ENCODE results near the gene KLF5. TPM values are rescaled to one million over a fixed set of nuclear protein-coding genes. Genes with fewer than 3 reads are reported as not detected.
A peak's percentile ranks its signal among the peaks of the same experiment; 100 is the strongest.

KLF5 gene
- polyA plus RNA-seq, 1 experiment, result 11.2 TPM

- Histone ChIP-seq H3K9me3 (ENCODE audit: control insufficient read depth, insufficient read depth, low read length) (no peaks in the 10 kb centered on the region), H3K27me3 (ENCODE audit: control insufficient read depth, insufficient read depth, low read length) (no peaks in the 10 kb centered on the region), H3K27ac (ENCODE audit: low read depth, low read length) (no peak overlapping the region), H3K4me3 (ENCODE audit: low read depth, low read length) (no peak overlapping the region)
- CTCF ChIA-PET, result interaction anchor here (1.4 kb wide), 1 partner anchor 17 kb away, joined by 4 read pairs; no protein-coding TSS in a partner anchor
- no peak for DNase-seq (ENCODE audit: low read depth, low spot score)
- POLR2A ChIA-PET, result interaction anchor here (0.6 kb wide), 1 partner anchor 9 kb away, joined by 3 read pairs; no protein-coding TSS in a partner anchor
- no peak for TF ChIP-seq CTCF (IDR thresholded peaks at IDR 0.05; ENCODE audit: low read depth, low read length)
These were observed 14.2 kb downstream of the KLF5 start for GRCh38 chr13:73073050-73073449.

GRCh38 chr13:73074014-73074413, 15.2 kb downstream of the KLF5 start:
- Histone ChIP-seq H3K27me3 (ENCODE audit: control insufficient read depth, insufficient read depth, low read length) (no peaks in the 10 kb centered on the region), H3K27ac (ENCODE audit: low read depth, low read length) (no peak overlapping the region), H3K4me3 (ENCODE audit: low read depth, low read length) (no peak overlapping the region), H3K9me3 (ENCODE audit: control insufficient read depth, insufficient read depth, low read length) (no peaks in the 10 kb centered on the region)
- no peak for DNase-seq (ENCODE audit: low read depth, low spot score)
- POLR2A ChIA-PET, result no interaction called here
- CTCF ChIA-PET, result no interaction called here
- no peak for TF ChIP-seq CTCF (IDR thresholded peaks at IDR 0.05; ENCODE audit: low read depth, low read length)

- Histone ChIP-seq H3K27ac (ENCODE audit: low read depth, low read length) (no peak overlapping the region), H3K27me3 (ENCODE audit: control insufficient read depth, insufficient read depth, low read length) (no peaks in the 10 kb centered on the region), H3K9me3 (ENCODE audit: control insufficient read depth, insufficient read depth, low read length) (no peaks in the 10 kb centered on the region), H3K4me3 (ENCODE audit: low read depth, low read length) (no peak overlapping the region)
- ChIA-PET CTCF (interaction anchor here (0.5 kb wide), 1 partner anchor 79 kb away, joined by 3 read pairs; no protein-coding TSS in a partner anchor), POLR2A (interaction anchor here (1.1 to 1.4 kb wide), 2 partner anchors 14 to 16 kb away, joined by 4 to 6 read pairs; partner anchors contain the start of gene KLF5)
- DNase-seq (ENCODE audit: low read depth, low spot score), result no peak
- TF ChIP-seq CTCF (IDR thresholded peaks at IDR 0.05; ENCODE audit: low read depth, low read length), result no peak
These were observed 16.1 kb downstream of the KLF5 start for GRCh38 chr13:73074926-73075325.

GRCh38 chr13:73075546-73075945, 16.7 kb downstream of the KLF5 start:
- Histone ChIP-seq H3K9me3 (ENCODE audit: control insufficient read depth, insufficient read depth, low read length) (no peaks in the 10 kb centered on the region), H3K27me3 (ENCODE audit: control insufficient read depth, insufficient read depth, low read length) (no peaks in the 10 kb centered on the region), H3K27ac (ENCODE audit: low read depth, low read length) (no peak overlapping the region), H3K4me3 (ENCODE audit: low read depth, low read length) (peak overlapping the region; percentile 32)
- no peak for TF ChIP-seq CTCF (IDR thresholded peaks at IDR 0.05; ENCODE audit: low read depth, low read length)
- ChIA-PET POLR2A (interaction anchor here (1.1 to 1.4 kb wide), 2 partner anchors 15 to 17 kb away, joined by 4 to 6 read pairs; partner anchors contain the start of gene KLF5), CTCF (no interaction called here)
- DNase-seq (ENCODE audit: low read depth, low spot score), result no peak

- no peak overlapping the region for H3K27ac ChIP-seq (ENCODE audit: low read depth, low read length)
- TF ChIP-seq CTCF (IDR thresholded peaks at IDR 0.05; ENCODE audit: low read depth, low read length), result no peak
- H3K27me3 ChIP-seq (ENCODE audit: control insufficient read depth, insufficient read depth, low read length), result no peaks in the 10 kb centered on the region
- H3K9me3 ChIP-seq (ENCODE audit: control insufficient read depth, insufficient read depth, low read length), result no peaks in the 10 kb centered on the region
- DNase-seq (ENCODE audit: low read depth, low spot score), result no peak
- H3K4me3 ChIP-seq (ENCODE audit: low read depth, low read length), result no peak overlapping the region
- ChIA-PET CTCF (no interaction called here), POLR2A (no interaction called here)
These were observed 17.1 kb downstream of the KLF5 start for GRCh38 chr13:73075954-73076353.

Data from AG04450 (cell line).